AG04449 (cell line): ENCODE measurements around the gene SAFB.

ENCODE experiments used
- CTCF ChIA-PET: fragments of 350-600 bp; formaldehyde crosslinking; extraction: SDS; loops from one replicate; lab custom pipeline; 2021; ENCODE audit warnings: antibody characterized with exemption; lab: Yijun Ruan, JAX
- POLR2A ChIA-PET: fragments of 400-600, 350-600 bp; formaldehyde crosslinking; extraction: SDS; loops from one replicate; lab custom pipeline; 2020; ENCODE audit warnings: antibody characterized with exemption, inconsistent platforms; lab: Yijun Ruan, JAX
- DNase-seq: peaks from one replicate; pipeline ENCODE4 v3.0.0-alpha.2; 2010; ENCODE audit warnings: low read depth, low spot score
- H3K4me3 ChIP-seq: 2 replicates; pipeline ENCODE4 v1.5.1; 2011; ENCODE audit warnings: low read depth, mild to moderate bottlenecking, control low read depth, low read length
- CTCF ChIP-seq: IDR thresholded peaks from one replicate; pipeline ENCODE4 v1.5.1; 2011; ENCODE audit warnings: mild to moderate bottlenecking, moderate library complexity, low read length, control low read depth, inconsistent platforms; ENCODE audit not compliant: insufficient read depth; ENCODE audit errors: missing control alignments

SAFB gene

GRCh38 chr19:5651361-5651760 lies 28.5 kb downstream of the SAFB start:
- ChIA-PET CTCF (no interaction called here), POLR2A (no interaction called here)
- TF ChIP-seq CTCF, result no peak
- H3K4me3 ChIP-seq, result no peak overlapping the region
- DNase-seq, result no peak

- CTCF ChIA-PET, result no interaction called here
- no peak overlapping the region for H3K4me3 ChIP-seq
- no peak for DNase-seq
- TF ChIP-seq CTCF, result no peak
- POLR2A ChIA-PET, result no interaction called here
Observed at GRCh38 chr19:5652261-5652660, 29.4 kb downstream of the SAFB start.

- no peak for TF ChIP-seq CTCF
- CTCF ChIA-PET, result interaction anchor here (0.9 to 1.6 kb wide), 3 partner anchors 10 to 140 kb away, joined by 3 to 10 read pairs (median 3); no protein-coding TSS in a partner anchor
- H3K4me3 ChIP-seq, result no peak overlapping the region
- POLR2A ChIA-PET, result no interaction called here
- DNase-seq, result no peak
Observed at GRCh38 chr19:5654931-5655330, 32.0 kb downstream of the SAFB start.

- ChIA-PET CTCF (interaction anchor here (0.9 to 1.5 kb wide), 3 partner anchors 10 to 139 kb away, joined by 3 to 5 read pairs (median 3); no protein-coding TSS in a partner anchor), POLR2A (no interaction called here)
- no peak for DNase-seq
- no peak for TF ChIP-seq CTCF
- no peak overlapping the region for H3K4me3 ChIP-seq
Observed at GRCh38 chr19:5655412-5655811, 32.5 kb downstream of the SAFB start.

- no peak for TF ChIP-seq CTCF
- ChIA-PET POLR2A (no interaction called here), CTCF (interaction anchor here (0.8 kb wide), 1 partner anchor 26 kb away, joined by 3 read pairs; no protein-coding TSS in a partner anchor)
- H3K4me3 ChIP-seq, result no peak overlapping the region
- no peak for DNase-seq
Observed at GRCh38 chr19:5661483-5661882, 38.6 kb downstream of the SAFB start.

- TF ChIP-seq CTCF, result no peak
- H3K4me3 ChIP-seq, result no peak overlapping the region
- no peak for DNase-seq
- CTCF ChIA-PET, result no interaction called here
- POLR2A ChIA-PET, result no interaction called here
Observed at GRCh38 chr19:5663904-5664303, 41.0 kb downstream of the SAFB start.
